Amniotic stem cell (primary cell): ENCODE measurements around the gene CHMP1A.
"Not testable (repeated sequence)": the region's sequence is repeated elsewhere in the genome, so short reads cannot be mapped to it uniquely, and the experiment has no call there.

Source experiments
- DNase-seq: peaks from one replicate; lab custom pipeline; 2025; lab: John Stamatoyannopoulos, UW

CHMP1A gene

DNA sequence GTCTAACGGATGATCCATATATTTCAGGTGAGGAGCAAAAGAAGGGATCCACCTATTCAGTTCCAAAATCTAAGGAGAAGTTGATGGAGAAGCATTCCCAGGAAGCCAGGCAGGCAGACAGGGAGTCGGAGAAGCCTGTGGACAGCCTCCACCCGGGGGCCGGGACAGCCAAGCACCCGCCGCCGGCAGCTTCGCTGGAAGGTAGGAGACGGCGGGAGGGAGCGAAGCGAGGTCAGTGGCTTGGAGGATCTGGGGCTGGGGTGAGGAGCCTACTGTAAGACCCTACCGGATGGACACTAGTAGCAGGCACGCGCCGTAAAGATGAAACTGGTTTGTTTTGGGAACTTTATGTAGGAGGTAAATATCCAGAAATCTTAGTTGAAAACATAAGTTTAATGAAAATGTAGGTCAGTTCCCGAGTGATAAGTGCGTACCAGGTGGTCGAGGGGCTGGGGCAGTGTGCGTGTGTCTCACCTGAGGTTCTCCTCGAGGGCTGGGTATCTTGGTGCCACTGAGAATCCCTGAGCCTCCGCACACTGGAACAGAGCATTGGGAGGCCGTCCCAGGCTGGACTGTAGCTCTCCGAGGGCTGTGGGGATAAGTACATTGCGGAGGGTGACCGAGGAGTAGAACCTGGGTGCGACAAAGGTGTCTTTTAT lies 842 bp upstream of the CHMP1A start:
- DNase-seq, result no peak

- DNase-seq, result no peak
Measured at GRCh38 chr16:89656435-89657121, 930 bp downstream of the CHMP1A start.

DNA sequence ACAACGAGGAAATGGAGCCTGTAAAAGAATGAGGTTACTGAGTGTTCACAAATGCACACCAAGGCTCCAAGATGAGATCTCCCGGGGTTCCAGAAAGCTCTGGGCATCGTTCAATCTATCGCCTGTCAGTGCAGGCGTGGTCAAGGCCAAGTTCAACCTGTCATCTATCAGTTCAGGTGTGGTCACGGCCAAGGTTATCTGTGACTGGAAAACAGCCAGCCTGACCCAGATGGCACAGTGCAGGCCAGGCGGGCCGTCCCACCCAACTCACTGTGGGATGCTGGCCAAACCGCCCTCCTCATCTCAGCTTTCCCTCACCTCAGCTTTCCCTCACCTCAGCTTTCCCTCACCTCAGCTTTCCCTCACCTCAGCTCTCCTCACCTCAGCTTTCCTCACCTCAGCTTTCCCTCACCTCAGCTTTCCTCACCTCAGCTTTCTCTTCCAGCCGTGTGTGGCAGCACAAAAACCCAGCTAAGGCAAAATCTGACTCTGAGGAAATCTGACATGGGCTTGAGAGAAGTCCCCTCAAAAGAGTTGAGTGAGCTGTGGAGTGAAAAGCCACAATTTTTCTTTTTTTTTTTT lies 2.4 kb downstream of the CHMP1A start:
- no peak for DNase-seq

- DNase-seq, result no peak
Measured at GRCh38 chr16:89653656-89654295, 3.7 kb downstream of the CHMP1A start.

DNA sequence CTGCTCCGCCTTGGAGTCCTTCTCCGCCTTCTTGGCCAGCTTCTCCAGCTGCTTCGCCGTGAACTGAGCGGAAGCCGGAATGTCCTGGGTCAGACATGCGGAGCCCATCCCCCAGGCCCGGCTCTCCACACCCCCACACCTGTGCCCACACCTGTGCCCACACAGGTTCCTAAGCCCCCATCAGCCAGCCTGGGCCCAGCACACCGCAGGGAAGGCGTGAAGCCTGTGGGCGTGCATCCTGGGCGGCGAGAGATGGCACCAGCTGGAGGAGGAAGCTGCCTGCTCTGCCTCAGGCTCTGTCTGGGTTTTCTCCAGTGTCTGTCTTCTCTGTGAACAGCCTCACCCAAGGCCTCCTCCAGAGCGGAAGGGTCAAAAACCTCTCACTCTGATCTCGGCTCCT lies 5.9 kb downstream of the CHMP1A start:
- no peak for DNase-seq

DNA sequence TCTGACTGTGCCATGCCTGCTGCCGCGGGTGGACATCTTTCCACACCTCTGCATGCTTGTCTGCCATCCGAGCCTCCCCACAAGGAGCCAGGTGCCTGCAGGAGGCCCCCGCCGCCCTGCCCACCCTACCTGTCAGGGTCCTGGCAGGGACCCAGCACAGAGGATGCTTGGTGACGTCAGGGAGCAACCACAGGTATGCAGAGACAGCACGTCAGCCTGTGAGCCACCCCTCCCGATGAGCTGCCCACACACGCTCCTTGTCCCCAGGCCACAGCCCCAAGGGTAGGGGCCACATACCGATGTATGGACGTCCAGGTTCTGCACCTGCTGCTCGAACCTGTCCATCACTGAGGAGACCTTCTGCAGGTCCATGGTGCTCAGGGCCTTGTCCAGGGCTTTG lies 10.6 kb downstream of the CHMP1A start:
- no peak for DNase-seq

DNA sequence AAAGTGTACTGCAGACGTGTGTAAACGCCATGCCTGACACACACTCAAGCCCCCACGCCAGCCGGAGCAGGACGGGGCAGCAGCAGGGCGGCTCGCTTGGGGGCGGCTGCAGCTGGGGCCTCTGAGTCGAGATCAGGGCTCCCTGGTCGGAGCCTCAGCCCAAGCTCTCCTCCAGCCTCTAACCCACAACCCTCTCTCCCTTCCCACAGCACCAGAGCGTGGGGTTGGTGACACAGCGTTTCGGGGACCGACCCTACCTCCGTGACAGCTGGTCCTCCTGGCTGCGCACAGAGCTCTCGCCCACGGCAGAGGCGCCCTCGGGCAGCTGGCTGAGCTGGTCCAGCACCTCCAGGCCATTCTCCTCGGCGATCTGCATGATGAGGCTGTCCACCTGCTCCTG lies 11.2 kb downstream of the CHMP1A start:
- no peak for DNase-seq

GRCh38 chr16:89645122-89645521 lies 12.4 kb downstream of the CHMP1A start:
- DNase-seq, result no peak

GRCh38 chr16:89643769-89644300 lies 13.7 kb downstream of the CHMP1A start:
- no peak for DNase-seq

DNA sequence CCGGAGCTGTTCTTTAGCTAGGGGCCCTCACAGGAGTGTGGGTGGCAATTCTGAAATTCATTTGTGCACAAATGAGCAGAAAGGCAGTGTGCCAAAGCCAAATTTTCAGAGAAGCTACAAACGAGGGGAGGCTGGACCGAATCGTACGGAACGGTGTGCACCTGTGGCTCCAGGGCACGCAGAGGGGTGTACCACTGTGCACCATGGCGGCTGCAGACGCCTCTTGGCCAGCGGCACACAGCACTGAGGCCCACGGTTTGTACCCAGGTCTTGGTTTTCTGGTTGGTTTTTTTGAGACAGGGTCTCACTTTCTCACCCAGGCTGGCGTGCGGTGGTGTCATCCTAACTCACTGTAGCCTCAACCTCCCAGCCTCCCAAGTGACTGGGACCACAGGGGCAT lies 14.9 kb downstream of the CHMP1A start:
- DNase-seq, result no peak

DNA sequence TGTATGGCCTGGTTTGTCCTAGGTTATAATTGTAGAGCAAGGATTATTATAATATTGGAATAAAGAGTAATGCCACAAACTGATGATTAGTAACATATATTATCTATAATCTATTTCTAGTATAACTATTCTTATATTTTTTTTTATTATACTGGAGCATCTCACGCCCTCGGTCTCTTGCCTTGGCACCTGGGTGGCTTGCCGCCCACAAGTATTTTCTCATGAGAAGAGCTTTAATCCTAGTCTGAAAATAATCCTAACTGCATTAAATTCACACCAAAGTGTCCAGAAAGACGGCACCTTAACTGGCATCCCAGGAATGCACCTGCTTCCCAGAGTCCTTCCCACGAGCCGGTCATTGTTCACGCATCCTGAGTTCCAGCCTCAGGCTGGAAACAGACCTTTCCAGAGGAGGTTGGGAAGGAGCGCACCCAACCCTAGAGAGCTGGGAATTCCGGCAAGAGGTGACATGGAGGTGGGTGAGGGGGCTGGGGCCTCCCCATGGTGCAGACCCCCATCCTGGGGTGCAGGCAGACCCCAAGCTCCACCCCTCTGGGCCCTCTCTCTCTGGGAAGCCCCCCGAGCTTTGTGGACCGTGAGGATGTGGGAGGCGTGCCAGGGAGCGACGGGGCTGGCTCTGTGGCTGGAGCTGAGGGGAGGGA lies 15.9 kb downstream of the CHMP1A start:
- DNase-seq, result no peak

DNA sequence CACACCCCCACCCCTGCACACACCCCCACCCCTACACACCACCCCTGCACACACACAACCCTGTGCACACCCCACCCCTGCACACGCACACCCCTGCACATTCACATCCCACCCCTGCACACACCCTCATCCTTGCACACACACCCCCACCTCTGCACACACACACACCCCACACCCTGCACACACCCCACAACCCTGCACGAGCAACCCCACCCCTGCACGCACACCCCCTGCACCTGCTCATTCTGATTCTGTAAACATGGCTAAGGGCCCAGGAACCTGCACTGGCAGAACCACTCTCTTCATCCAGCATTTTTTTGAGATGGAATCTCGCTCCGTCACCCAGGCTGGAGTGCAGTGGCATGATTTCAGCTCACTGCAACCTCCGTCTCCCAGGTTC lies 18.1 kb downstream of the CHMP1A start:
- DNase-seq, result no peak

- DNase-seq, result no peak
Measured at GRCh38 chr16:89638455-89638854, 19.1 kb downstream of the CHMP1A start.

DNA sequence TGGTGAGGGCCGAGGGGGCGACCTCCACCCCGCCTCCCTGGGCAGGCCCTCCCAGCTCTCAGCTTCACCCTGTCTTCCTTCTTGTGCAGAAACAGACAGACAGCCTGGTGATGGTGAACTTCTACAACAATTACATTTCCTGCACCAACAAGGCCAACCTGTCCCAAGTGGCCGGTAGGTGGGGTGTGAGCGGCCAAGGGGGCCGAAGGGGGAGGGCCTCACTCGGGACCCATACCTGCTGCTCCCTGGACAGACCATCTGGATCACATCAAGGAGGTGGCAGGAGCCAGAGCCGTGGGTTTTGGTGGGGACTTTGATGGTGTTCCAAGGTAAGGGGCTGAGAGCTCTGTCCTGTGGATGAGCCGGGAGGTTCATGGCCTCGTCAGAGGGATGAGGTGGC lies 20.1 kb downstream of the CHMP1A start:
- DNase-seq, result no peak

- no peak for DNase-seq
Measured at GRCh38 chr16:89636663-89637062, 20.8 kb downstream of the CHMP1A start.

DNA sequence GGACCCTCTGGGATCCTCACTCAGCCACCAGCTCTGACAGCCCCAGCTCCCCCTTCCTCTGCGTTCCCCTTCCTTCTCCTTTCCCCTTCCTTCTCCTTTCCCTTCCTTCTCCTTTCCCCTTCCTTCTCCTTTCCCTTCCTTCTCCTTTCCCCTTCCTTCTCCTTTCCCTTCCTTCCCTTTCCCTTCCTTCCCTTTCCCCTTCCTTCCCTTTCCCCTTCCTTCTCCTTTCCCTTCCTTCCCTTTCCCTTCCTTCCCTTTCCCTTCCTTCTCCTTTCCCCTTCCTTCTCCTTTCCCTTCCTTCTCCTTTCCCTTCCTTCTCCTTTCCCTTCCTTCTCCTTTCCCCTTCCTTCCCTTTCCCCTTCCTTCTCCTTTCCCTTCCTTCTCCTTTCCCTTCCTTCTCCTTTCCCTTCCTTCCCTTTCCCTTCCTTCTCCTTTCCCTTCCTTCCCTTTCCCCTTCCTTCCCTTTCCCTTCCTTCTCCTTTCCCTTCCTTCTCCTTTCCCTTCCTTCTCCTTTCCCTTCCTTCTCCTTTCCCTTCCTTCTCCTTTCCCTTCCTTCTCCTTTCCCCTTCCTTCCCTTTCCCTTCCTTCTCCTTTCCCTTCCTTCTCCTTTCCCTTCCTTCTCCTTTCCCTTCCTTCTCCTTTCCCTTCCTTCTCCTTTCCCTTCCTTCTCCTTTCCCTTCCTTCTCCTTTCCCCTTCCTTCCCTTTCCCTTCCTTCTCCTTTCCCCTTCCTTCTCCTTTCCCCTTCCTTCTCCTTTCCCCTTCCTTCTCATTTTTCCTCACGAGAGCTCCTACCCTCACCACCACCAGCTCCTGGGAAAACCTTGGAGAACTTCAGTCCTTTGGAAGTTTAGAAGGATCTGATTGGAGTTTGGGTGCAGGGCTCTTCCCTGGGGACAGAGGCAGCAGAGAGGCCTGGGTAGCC lies 22.8 kb downstream of the CHMP1A start:
- not testable (repeated sequence) for DNase-seq

- DNase-seq, result peak; percentile 28
Measured at GRCh38 chr16:89633064-89633631, 24.4 kb downstream of the CHMP1A start.

- DNase-seq, result no peak
Measured at GRCh38 chr16:89629827-89630610, 27.5 kb downstream of the CHMP1A start.

- no peak for DNase-seq
Measured at GRCh38 chr16:89624777-89625761, 32.4 kb downstream of the CHMP1A start.
